Measurements from ENCODE around the gene RNASE1.
"Not testable (repeated sequence)": the region's sequence is repeated elsewhere in the genome, so short reads cannot be mapped to it uniquely, and the experiment has no call there.

RNASE1 gene

GRCh38 chr14:20828024-20828694 is 25.5 kb upstream of the RNASE1 start:
- peak overlapping the region in 1 of 2 donors; percentile 43 for H3K27ac ChIP-seq (ENCODE audit: low read depth in 2 of 2, low read length in 2 of 2)
- H3K9me3 ChIP-seq (ENCODE audit: control insufficient read depth in 2 of 2, low read length in 2 of 2); H3K9ac ChIP-seq (ENCODE audit: low read depth in 1 of 2, low read length in 2 of 2); H3K36me3 ChIP-seq (ENCODE audit: control insufficient read depth in 2 of 2, insufficient read depth in 2 of 2, low read length in 2 of 2); H3K4me3 ChIP-seq (ENCODE audit: low read length in 2 of 2); H3K27me3 ChIP-seq (ENCODE audit: control insufficient read depth in 2 of 2, insufficient read depth in 2 of 2, low read length in 2 of 2); H3K4me1 ChIP-seq (ENCODE audit: control insufficient read depth in 2 of 2, insufficient read depth in 2 of 2, low read length in 2 of 2): not testable (repeated sequence)

- Histone ChIP-seq H3K9me3 (ENCODE audit: control insufficient read depth in 2 of 2, low read length in 2 of 2) (peaks cover 5 to 6% of the 10 kb centered on the region in 2 donors), H3K4me1 (ENCODE audit: control insufficient read depth in 2 of 2, insufficient read depth in 2 of 2, low read length in 2 of 2) (no peaks in the 10 kb centered on the region), H3K27me3 (ENCODE audit: control insufficient read depth in 2 of 2, insufficient read depth in 2 of 2, low read length in 2 of 2) (no peaks in the 10 kb centered on the region), H3K4me3 (ENCODE audit: low read length in 2 of 2) (no peak overlapping the region), H3K36me3 (ENCODE audit: control insufficient read depth in 2 of 2, insufficient read depth in 2 of 2, low read length in 2 of 2) (no peaks in the 10 kb centered on the region), H3K9ac (ENCODE audit: low read depth in 1 of 2, low read length in 2 of 2) (no peak overlapping the region), H3K27ac (ENCODE audit: low read depth in 2 of 2, low read length in 2 of 2) (no peak overlapping the region)
Observed at GRCh38 chr14:20827326-20827725, 24.7 kb upstream of the RNASE1 start.

DNA sequence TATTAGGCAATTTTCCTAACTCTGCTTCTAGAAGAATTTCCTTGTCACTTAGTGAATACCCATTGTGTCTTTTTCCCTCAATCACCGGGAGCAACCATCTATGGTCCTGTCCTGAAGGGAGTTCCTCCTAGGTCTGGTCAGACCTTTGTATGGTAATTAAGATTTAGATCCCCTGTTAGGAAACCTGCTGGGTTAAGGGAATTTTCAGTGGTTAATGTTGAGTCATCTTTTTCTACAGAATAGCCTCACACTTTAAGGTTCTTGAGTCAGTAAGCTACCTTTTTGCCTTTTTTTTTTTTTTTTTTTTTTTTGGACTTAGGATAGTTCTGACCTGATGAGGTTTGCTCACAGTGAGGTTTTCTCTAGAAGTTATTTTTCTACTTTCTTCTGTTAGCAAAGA is 24.0 kb upstream of the RNASE1 start:
- H3K9ac ChIP-seq (ENCODE audit: low read depth in 1 of 2, low read length in 2 of 2); H3K27ac ChIP-seq (ENCODE audit: low read depth in 2 of 2, low read length in 2 of 2); H3K36me3 ChIP-seq (ENCODE audit: control insufficient read depth in 2 of 2, insufficient read depth in 2 of 2, low read length in 2 of 2); H3K4me1 ChIP-seq (ENCODE audit: control insufficient read depth in 2 of 2, insufficient read depth in 2 of 2, low read length in 2 of 2); H3K27me3 ChIP-seq (ENCODE audit: control insufficient read depth in 2 of 2, insufficient read depth in 2 of 2, low read length in 2 of 2); H3K9me3 ChIP-seq (ENCODE audit: control insufficient read depth in 2 of 2, low read length in 2 of 2); H3K4me3 ChIP-seq (ENCODE audit: low read length in 2 of 2): not testable (repeated sequence)

- Histone ChIP-seq H3K36me3 (ENCODE audit: control insufficient read depth in 2 of 2, insufficient read depth in 2 of 2, low read length in 2 of 2) (no peaks in the 10 kb centered on the region), H3K4me1 (ENCODE audit: control insufficient read depth in 2 of 2, insufficient read depth in 2 of 2, low read length in 2 of 2) (peaks cover 0 to 2% of the 10 kb centered on the region in 2 donors), H3K27ac (ENCODE audit: low read depth in 2 of 2, low read length in 2 of 2) (no peak overlapping the region), H3K9ac (ENCODE audit: low read depth in 1 of 2, low read length in 2 of 2) (no peak overlapping the region), H3K27me3 (ENCODE audit: control insufficient read depth in 2 of 2, insufficient read depth in 2 of 2, low read length in 2 of 2) (no peaks in the 10 kb centered on the region), H3K9me3 (ENCODE audit: control insufficient read depth in 2 of 2, low read length in 2 of 2) (peaks cover 5 to 6% of the 10 kb centered on the region in 2 donors), H3K4me3 (ENCODE audit: low read length in 2 of 2) (no peak overlapping the region)
Observed at GRCh38 chr14:20823859-20824258, 21.2 kb upstream of the RNASE1 start.

GRCh38 chr14:20821521-20822108 is 19.0 kb upstream of the RNASE1 start:
- peak overlapping the region; percentile 29 to 38 for H3K27ac ChIP-seq (ENCODE audit: low read depth in 2 of 2, low read length in 2 of 2)
- not testable (repeated sequence) for H3K36me3 ChIP-seq (ENCODE audit: control insufficient read depth in 2 of 2, insufficient read depth in 2 of 2, low read length in 2 of 2); H3K27me3 ChIP-seq (ENCODE audit: control insufficient read depth in 2 of 2, insufficient read depth in 2 of 2, low read length in 2 of 2); H3K4me1 ChIP-seq (ENCODE audit: control insufficient read depth in 2 of 2, insufficient read depth in 2 of 2, low read length in 2 of 2); H3K9me3 ChIP-seq (ENCODE audit: control insufficient read depth in 2 of 2, low read length in 2 of 2); H3K4me3 ChIP-seq (ENCODE audit: low read length in 2 of 2); H3K9ac ChIP-seq (ENCODE audit: low read depth in 1 of 2, low read length in 2 of 2)

DNA sequence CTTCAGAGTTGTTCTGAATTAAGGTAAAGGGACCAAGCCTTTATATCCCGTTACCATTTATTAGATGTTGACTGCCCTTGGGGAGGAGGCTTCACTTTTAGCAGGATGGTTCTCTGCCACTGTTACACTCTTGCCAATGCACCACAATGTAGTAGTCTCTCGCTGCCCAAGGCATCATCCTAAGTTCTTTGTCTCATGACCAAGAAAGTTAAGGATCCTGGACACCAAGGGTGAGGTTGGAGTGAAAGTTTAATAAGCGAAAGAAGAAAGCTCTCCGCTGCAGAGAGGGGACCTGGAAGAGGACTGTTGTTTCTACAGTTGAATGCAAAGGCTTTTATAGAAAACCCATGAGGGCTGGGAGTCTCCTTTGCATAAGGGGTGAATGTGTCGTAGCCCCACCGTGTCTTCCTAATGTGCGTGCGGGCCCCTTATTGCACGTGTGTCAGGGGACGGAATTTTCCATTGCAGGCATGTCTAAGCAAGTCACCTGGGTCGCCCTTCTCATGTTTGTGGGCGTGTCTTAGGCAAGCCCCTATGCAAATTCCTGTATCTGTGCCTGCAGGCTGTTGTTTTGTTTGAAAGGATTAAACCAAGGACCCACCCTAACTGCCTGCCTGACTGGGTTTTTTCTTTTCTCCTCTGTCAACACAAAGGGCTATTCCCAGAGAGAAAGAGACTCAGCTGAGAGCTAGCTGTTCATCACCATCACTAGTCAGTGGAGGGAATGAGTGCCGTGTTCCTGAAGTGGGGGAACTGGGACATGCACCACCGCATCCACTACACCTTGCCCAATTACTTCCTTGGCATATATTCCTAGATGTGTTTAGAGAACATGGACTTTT is 17.6 kb upstream of the RNASE1 start:
- no peak overlapping the region for H3K27ac ChIP-seq (ENCODE audit: low read depth in 2 of 2, low read length in 2 of 2)
- H3K36me3 ChIP-seq (ENCODE audit: control insufficient read depth in 2 of 2, insufficient read depth in 2 of 2, low read length in 2 of 2): no peaks in the 10 kb centered on the region
- H3K27me3 ChIP-seq (ENCODE audit: control insufficient read depth in 2 of 2, insufficient read depth in 2 of 2, low read length in 2 of 2): no peaks in the 10 kb centered on the region
- no peak overlapping the region for H3K9ac ChIP-seq (ENCODE audit: low read depth in 1 of 2, low read length in 2 of 2)
- H3K9me3 ChIP-seq (ENCODE audit: control insufficient read depth in 2 of 2, low read length in 2 of 2): no peaks in the 10 kb centered on the region
- H3K4me3 ChIP-seq (ENCODE audit: low read length in 2 of 2): no peak overlapping the region
- H3K4me1 ChIP-seq (ENCODE audit: control insufficient read depth in 2 of 2, insufficient read depth in 2 of 2, low read length in 2 of 2): peaks cover 0 to 5% of the 10 kb centered on the region in 2 donors

- no peaks in the 10 kb centered on the region for H3K36me3 ChIP-seq (ENCODE audit: control insufficient read depth in 2 of 2, insufficient read depth in 2 of 2, low read length in 2 of 2)
- H3K9ac ChIP-seq (ENCODE audit: low read depth in 1 of 2, low read length in 2 of 2): no peak overlapping the region
- no peaks in the 10 kb centered on the region for H3K27me3 ChIP-seq (ENCODE audit: control insufficient read depth in 2 of 2, insufficient read depth in 2 of 2, low read length in 2 of 2)
Observed at GRCh38 chr14:20818861-20819260, 16.2 kb upstream of the RNASE1 start.

DNA sequence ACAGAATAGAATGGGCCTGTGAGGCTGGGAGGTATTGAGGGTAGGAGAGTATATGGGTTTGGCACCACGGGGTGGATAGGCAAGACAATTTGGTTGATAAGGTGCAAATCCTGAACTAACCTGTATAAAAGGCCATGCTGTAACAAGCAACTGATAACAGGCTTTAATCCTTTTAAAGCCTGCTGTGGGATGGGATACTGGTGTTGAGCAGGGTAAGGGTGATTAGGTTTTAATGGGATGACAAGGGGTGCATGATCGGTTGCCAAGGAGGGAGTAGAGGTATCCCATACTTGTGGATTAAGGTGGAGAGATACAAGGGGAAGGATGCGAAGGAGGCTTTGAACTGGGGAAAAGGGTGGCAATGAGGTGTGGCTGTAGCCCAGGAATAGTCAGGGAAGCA is 13.3 kb upstream of the RNASE1 start:
- H3K9me3 ChIP-seq (ENCODE audit: control insufficient read depth in 2 of 2, low read length in 2 of 2); H3K9ac ChIP-seq (ENCODE audit: low read depth in 1 of 2, low read length in 2 of 2); H3K27me3 ChIP-seq (ENCODE audit: control insufficient read depth in 2 of 2, insufficient read depth in 2 of 2, low read length in 2 of 2); H3K4me3 ChIP-seq (ENCODE audit: low read length in 2 of 2); H3K27ac ChIP-seq (ENCODE audit: low read depth in 2 of 2, low read length in 2 of 2); H3K36me3 ChIP-seq (ENCODE audit: control insufficient read depth in 2 of 2, insufficient read depth in 2 of 2, low read length in 2 of 2): not testable (repeated sequence)
- peaks cover 7 to 21% of the 10 kb centered on the region in 2 donors for H3K4me1 ChIP-seq (ENCODE audit: control insufficient read depth in 2 of 2, insufficient read depth in 2 of 2, low read length in 2 of 2)

More at GRCh38 chr14:20818861-20819260, 16.2 kb upstream of the RNASE1 start:
- Histone ChIP-seq H3K4me3 (ENCODE audit: low read length in 2 of 2) (no peak overlapping the region), H3K27ac (ENCODE audit: low read depth in 2 of 2, low read length in 2 of 2) (no peak overlapping the region), H3K4me1 (ENCODE audit: control insufficient read depth in 2 of 2, insufficient read depth in 2 of 2, low read length in 2 of 2) (peaks cover 0 to 9% of the 10 kb centered on the region in 2 donors), H3K9me3 (ENCODE audit: control insufficient read depth in 2 of 2, low read length in 2 of 2) (no peaks in the 10 kb centered on the region)

GRCh38 chr14:20811986-20812975 is 9.6 kb upstream of the RNASE1 start:
- H3K36me3 ChIP-seq (ENCODE audit: control insufficient read depth in 2 of 2, insufficient read depth in 2 of 2, low read length in 2 of 2): no peaks in the 10 kb centered on the region
- no peaks in the 10 kb centered on the region for H3K9me3 ChIP-seq (ENCODE audit: control insufficient read depth in 2 of 2, low read length in 2 of 2)
- H3K9ac ChIP-seq (ENCODE audit: low read depth in 1 of 2, low read length in 2 of 2): no peak overlapping the region
- H3K27me3 ChIP-seq (ENCODE audit: control insufficient read depth in 2 of 2, insufficient read depth in 2 of 2, low read length in 2 of 2): no peaks in the 10 kb centered on the region
- H3K27ac ChIP-seq (ENCODE audit: low read depth in 2 of 2, low read length in 2 of 2): peak overlapping the region; percentile 48 to 54
- no peak overlapping the region for H3K4me3 ChIP-seq (ENCODE audit: low read length in 2 of 2)
- peaks cover 14 to 25% of the 10 kb centered on the region in 2 donors for H3K4me1 ChIP-seq (ENCODE audit: control insufficient read depth in 2 of 2, insufficient read depth in 2 of 2, low read length in 2 of 2)
